GM21529 (cell line): ENCODE data around the gene DNASE1.
"Not testable (repeated sequence)": the region's sequence is repeated elsewhere in the genome, so short reads cannot be mapped to it uniquely, and the experiment has no call there.

Source experiments
- ATAC-seq: cut with Tn5 transposase; IDR thresholded peaks from one replicate; pipeline ENCODE4 v1.9.1; 2021; ENCODE audit not compliant: unreplicated experiment

Gene DNASE1

DNA sequence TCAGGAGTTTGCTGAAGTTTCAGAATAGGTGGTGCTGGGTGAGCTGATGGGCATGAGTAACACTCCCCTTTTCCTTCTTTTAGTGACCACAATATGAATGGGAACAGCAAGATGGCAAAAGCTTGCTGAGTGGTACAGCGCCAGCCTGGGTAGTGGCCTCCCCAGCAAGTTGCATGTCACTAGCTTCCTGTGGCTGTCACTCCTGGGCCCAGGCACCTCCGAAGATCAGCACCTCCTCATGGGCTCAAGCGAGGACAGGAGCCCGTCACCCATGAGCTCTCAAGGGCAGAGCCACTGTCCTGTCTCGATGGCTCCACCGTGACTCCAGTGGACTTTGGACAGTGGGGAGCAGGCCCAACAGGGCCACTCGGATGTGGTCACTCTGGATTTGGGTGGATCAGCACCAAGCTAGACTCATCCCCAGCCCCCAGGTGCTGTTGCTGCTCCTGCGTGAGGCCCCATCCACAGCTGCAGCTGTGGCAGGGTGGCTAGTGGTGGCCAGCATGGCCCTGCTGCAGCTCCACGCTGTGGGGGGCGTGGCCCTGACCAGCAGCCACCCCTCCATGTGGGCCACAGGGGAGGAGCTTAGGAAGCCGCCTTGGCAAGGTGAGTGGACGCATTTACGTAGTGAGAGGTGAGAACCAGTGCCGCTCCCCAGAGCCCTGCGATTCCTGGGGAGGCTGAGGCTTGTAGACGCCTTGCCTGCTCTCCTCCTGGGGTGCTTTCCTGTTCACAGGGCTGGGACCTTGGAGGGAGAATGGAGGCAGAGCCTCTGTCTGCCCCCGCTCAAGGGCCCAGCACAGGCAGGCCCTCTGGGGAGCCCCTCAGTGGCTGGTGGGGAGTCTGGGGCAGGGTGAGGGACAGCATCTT is 13.6 kb upstream of the DNASE1 start:
- ATAC-seq, result no peak

DNA sequence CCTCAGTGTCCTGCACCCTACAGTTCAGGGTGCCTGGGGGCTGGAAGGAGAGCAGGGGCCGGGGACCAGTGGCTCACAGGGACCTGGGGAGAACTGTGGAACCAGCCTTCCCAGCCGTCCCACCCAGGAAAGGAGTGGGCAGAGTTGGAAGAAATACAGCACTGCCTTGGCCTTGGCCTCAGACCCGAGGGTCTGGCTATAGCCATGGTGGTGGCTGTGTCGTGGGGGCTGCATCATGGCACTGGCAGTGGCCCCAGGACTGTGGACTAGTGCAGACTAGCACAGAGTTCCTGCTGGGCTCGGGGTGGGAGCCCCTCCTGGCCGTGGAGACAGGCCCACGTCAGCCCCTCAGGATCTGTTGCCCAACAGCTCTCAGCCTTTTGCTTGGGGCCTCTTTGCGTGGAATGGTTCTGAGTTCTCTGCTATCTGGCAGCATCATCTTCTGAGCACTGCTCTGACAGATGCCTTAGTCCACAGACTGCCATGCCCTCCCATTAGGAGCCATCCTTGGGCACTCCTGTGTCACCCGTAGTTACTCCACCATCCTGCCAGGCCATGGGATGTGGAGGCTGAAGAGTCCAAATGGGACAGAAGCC is 12.6 kb upstream of the DNASE1 start:
- no peak for ATAC-seq

DNA sequence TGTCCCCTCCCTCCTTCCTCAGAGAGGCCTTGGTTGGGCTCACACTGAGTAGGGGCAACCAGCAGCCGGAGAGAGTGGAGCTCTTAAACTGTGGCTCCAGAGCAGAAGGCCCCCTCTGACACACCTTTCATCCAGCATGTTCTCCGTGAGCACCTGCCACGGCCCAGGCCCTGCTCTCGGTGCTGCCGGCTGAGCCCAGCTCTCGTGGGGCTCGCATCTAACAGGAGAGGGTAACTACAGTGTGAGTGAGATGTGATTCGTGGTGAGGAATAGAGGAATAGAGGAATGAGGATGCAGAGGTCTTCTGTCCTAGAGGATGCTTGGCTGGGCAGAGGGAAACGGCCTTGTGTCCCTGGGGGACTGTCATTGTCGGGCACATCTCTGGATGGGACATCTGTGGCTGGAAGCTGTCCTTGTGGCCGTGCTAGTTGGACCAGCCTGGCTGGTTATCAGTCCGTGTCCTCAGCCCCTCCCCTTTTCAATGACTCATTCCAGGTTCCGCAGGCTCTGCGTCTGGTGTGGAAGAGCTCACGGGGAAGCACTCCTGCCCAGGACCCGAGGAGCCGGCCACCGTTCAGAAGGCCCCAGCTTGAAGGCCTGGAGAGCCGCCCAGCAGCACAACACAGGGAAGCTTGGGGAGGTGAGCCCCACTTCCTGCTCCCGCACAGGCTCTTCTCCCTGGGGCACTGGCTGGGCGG is 11.9 kb upstream of the DNASE1 start:
- ATAC-seq, result no peak

DNA sequence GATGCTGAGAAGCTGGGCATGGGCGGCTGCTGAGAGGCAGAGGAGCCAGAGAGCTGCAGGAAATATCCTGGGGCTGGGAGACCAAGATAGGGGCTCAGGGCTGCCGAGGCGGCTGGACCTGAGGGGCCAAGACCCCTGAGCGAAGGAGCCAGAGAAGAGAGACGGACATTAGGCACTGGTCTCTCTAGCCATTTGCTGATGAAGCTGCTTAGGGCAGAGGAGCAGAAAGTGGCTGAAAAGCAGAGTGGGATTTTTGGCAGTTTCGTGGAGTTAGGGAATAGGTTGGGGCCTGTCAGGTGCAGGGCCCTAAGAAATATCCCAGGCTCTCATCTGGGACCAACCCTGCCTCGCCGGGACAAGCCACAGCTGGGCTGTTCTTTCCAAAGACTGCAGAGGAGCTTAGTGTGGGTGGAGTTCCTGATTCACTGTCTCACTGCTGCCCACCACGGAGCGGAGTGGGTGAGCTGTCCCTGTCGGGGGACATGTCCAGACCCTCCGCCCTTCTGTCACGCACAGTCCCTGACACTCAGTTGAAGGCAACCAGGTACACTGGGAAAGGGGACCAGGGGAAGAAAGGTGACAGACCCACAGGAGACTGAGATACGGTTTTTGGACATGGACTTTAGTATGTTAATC is 11.3 kb upstream of the DNASE1 start:
- ATAC-seq, result no peak

DNA sequence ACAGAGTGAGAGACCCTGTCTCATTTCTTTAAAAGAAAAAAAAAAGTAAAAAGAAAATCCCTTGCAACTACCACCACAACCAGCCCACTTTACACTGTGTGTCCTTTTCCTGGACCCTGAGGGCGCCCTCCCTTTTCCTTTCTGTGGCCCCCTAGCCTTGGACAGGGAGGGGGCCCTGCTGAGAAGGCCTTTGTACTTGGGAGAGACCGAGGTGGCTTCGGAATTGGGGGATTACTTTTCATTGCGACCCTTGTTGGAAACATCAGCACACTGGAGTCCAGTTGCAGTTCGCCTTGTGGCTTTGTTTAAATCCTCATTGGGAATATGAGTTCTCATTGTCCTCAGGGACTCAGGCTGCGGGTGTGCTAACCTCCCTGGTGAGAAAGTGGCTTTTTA is 9.4 kb upstream of the DNASE1 start:
- ATAC-seq, result no peak

DNA sequence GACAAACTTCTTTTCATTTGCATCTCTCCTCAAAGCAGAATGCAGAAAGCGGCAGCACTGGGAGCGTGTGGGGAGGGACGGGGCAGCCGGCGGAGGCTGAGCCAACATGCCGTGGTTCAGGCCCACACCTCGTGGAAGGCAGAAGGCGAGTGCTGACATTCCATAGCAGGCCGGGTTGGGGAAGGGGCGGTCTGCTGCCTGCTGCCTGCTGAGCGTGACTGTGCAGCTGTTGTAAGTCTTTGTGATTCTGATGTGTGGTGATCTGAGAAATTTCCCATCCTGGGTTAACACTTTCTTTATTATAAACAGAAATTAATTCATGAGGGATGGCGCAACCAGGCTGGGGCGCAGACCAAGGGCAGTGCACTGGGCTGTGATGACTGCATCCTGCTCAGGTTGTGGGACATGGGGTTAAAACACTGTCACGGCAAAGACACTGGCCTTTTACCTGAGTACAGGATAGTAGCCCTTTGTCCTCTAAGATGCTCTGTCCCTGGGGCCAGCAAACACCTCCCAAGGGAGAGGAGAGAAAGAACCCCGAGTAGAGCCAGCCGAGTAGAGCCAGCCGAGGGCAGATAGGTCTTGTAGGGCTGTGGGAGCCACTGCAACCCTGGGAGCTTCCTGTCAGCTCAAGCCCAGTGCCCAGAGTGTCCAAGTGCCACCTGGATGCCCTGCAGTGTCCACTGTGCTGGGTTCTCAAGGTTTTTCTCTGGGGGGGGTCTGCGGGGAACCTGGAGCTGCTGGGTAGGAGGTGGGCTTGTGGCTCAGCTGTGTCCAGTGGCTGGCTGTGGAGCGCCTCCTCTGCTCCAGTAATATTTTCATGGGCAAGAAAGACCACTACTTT is 8.8 kb upstream of the DNASE1 start:
- no peak for ATAC-seq

DNA sequence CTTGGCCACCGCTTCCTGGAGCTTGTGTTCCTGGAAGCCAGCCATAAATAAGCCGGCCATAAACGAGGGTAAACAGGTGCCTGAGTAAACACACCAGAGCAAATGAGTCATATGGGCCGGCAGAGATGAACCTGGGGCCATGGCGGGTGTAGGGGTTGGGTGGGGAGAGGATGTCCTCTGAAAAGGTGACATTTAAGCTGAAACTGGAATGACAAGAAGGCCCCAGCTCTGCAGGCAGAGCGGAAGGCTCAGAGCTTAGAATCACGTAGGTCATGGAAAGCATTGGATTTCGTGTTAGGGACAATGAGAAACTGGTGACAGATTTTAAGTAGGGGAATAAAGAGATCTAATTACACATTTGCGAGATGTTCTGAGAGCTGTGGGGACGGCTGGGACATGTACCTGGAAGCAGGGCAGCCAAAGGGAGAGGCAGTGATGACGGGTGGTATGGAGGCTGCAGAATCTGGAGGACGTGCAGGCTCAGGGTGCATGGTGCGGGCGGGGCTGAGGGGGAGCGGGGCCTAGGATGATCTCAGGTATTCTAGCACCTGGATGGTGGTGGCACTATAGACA is 8.1 kb upstream of the DNASE1 start:
- no peak for ATAC-seq

DNA sequence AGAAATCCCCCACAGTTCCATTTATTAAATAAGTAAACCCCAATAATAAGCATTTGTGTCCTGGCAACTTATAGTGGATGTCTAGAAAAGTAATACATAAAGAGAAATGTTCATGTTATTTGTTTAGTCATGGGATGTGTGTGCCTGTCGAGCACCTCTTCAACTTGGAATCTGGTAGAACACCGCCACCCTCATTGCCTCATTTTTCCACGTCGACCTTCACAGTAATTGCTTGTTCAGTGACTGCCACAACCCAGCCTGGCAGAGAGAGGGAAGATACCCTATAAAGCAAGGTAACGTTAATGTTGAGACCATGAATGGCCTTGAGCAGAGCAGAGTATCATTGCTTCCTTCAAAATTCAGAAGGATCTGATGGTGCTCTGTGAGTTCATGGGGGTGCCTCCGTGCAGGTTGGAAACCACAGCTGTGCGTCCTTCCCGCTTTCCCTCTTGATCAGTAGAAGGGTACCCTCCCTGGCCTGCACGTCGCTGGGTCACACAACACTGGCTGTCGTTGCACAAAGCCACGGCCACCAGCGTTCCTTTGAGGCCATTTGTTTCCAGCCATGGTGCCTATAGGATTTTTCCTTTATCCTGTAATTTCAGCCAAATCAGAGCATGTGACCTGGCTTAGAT is 3.7 kb upstream of the DNASE1 start:
- no peak for ATAC-seq

DNA sequence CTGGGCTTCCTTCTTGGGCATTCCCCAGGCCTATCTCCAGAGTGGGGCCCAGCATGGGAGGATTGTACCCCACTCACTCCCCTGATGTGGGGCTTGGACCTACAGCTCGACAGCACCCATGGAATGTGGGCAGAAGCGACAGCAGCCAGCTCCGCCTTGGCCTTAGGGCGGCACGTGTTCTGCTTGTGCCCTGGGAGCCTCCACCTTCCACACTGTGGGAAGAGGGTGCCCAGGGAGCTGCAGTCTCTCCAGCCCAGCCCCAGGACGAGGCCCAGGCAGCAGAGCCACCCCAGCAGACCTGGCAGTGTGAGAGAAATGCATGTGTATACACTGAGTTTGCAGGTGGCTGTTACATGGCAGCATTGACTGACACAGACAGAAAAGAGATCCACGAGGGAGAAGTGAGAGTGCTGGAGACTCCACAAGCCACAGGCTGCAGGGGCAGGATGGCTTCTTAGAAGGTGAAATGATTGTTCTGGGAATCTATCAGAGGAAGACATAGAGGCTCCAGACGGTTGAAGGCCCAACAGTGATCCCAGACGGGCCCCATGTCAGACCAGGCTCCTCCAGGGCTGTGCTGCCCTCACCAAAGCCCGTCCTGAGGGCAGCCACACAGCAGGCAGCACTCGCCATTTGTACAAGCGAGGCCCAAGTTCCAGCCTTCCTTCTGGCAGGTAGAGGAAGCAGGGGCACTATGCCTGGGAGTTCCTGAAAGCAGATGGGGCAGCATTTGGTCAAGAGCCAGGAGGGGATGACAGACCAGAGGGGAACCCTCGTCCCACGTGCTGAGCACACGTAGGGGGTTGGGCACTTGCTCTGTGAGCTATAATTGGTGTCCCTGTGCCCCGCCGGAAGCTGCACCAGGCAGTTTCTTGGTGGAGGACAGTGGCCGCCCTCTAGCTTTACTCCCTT is 2.8 kb upstream of the DNASE1 start:
- ATAC-seq, result no peak

DNA sequence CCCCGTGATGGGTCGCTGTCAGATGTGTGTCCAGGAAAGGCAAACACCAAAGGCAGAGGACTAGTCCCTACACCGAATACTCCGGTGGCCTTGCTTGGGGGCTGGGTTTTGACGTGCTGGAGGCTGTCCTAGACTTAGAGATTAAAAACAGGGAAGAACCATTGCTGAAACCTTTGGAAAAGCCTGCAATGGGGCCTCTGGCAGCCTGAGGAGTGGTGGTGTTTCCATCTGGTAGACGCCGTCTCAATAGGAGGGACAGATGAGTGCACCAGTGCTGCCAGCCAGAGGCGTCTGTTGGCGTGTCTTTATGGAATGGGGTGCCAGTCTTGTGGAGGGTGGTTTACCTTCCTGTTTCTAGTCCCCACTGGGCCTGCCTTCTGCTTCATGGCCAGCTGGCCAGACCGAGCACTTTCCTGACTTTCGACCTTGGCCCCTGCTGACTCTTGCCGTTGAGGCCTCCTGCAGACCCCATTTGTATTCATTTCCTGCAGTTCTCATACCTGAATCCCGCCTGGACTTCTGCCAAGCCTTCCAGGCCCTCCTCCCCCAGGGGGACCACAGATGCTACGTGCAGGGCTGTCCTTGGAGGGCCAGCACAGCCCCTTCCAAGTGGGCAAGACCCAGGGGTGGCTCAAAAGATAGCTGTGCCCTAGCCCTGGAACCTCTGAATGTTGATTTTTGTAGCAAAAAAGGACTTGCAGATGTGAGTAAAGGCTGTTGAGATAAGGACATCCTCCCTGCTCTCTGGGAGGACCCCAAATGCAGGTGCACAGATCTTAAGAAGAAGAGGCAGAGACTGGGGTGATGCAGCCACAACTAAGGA is 1.9 kb upstream of the DNASE1 start:
- no peak for ATAC-seq

DNA sequence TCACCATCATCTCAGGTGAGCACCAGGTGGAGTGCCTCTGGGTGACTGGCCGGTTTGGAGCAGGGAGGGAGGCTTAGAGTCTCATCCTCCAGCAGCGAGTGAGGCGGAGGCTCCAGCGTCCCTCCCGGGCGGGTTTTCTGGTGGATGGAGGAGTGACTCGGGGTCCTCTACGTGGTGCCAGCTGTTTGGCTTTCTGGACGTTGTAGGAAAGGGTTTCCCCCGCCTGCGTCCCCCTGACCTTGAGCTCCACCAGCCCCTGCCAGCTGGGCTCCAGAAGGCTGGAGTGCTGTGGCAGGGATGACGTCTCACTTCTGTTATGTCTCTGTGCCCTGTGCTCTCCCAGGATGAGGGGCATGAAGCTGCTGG is 522 bp downstream of the DNASE1 start:
- ATAC-seq, result no peak

DNA sequence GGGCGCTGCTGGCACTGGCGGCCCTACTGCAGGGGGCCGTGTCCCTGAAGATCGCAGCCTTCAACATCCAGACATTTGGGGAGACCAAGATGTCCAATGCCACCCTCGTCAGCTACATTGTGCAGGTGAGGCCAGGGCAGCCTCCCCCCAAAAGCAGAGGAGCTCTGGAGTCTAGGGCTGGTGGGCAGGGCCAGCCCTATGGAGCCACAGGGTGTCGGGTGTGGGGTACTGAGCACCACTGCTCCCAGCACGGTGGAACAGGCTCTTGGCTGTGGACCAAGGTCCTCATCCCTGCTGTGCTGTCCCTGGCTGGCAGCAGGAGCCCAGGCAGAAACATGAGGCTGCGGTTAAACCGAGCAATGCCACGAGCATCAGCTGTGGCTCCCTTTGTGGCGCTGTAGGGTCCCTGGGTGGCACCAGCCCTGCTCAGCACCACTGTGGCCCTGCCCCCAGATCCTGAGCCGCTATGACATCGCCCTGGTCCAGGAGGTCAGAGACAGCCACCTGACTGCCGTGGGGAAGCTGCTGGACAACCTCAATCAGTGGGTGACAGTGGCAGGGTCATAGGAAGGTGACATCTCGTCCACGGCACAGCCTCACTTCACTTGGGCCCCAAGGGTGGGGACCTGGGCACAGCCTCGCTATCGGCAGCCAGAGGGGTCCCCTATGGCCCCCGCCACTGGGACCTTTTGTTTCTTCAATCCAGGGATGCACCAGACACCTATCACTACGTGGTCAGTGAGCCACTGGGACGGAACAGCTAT is 1.1 kb downstream of the DNASE1 start:
- ATAC-seq, result no peak

DNA sequence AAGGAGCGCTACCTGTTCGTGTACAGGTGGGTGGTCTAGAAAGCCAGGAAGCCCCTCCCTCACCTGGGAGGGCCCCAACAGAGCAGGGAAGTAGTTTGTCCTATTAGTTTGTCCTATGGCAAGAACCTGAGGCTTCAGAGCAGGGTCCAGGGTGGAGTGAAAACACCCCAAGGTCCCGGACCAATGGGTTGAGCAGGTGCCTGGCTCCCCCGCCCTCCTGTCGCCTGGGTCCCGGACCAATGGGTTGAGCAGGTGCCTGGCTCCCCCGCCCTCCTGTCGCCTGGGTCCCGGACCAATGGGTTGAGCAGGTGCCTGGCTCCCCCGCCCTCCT is 1.6 kb downstream of the DNASE1 start:
- not testable (repeated sequence) for ATAC-seq

DNA sequence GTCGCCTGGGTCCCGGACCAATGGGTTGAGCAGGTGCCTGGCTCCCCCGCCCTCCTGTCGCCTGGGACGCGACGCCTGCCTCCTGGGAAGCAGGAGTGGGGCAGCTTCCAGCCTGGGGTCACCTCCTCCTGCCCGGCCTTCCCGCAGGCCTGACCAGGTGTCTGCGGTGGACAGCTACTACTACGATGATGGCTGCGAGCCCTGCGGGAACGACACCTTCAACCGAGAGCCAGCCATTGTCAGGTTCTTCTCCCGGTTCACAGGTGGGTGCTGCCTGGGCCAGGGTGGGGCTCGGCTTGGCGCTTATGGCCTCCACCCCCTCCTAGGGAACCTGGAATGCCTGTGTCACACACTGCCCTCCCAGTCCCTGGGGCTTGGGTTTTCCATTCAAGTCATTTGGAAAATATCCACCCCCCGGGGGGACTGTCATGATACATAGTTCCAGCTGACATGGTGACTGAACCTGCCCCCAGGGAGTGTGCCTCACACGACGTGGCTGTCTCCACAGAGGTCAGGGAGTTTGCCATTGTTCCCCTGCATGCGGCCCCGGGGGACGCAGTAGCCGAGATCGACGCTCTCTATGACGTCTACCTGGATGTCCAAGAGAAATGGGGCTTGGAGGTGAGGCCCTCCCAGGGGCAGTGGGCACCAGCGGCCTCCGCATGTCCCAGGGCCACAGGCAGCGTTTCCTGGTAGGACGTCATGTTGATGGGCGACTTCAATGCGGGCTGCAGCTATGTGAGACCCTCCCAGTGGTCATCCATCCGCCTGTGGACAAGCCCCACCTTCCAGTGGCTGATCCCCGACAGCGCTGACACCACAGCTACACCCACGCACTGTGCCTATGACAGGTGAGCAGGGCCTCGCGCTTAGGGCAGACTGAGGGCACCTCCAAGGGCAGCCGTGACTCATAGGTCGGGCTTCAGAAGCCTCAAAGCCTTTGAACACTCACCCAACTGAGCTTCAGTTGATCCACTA is 2.3 kb downstream of the DNASE1 start:
- ATAC-seq, result no peak

DNA sequence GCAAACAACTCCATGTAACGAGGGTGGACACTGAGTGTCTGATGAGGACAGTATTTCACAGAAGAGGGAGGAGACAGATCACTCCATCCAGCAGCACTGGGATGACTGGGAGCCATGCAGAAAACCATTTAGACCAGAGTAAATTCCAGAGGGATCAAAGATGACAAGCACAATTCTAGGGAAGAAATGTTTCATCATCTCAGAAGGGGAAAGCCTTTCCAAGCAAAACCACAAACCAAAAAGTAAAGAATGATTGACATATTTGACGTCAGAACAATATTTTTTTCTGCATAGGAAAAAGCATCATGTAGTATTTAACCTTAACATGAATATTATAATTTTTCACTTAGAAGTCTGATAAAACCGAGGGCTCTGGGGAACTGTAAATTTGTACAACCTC is 4.8 kb downstream of the DNASE1 start:
- no peak for ATAC-seq

DNA sequence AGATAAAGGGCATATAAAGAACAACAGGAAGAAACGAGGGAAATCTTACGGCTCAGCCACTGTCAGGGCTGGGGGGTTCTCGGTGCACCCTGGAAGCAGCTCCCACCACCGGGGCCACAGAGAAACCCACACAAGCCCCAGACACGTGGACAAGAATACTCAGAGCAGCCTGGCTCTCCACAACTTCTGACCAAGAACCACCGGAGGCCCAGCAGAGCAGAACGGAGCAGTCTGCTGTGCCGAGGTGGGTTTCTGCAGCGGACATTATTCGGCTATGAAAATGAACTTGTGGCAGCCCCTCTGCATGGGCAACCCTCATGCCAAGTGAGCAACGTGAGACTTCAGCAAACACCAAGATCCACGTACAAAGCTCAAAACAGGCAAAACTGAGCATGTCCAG is 6.8 kb downstream of the DNASE1 start:
- no peak for ATAC-seq
